LNCAP (cell line): ENCODE results near the gene PRND.

Source experiments
- CTCF ChIP-seq: fragments of 450-650 bp; IDR thresholded peaks from 2 replicates; pipeline ENCODE4 v1.5.1; 2017; ENCODE audit warnings: mild to moderate bottlenecking

Gene PRND

GRCh38 chr20:4775322-4776078 is 53.8 kb downstream of the PRND start:
- no peak for TF ChIP-seq CTCF

GRCh38 chr20:4776079-4776630 is 54.4 kb downstream of the PRND start:
- TF ChIP-seq CTCF: no peak
